Caco-2 (cell line): ENCODE data around the gene OGA. TPM values are rescaled to one million over a fixed set of nuclear protein-coding genes. Genes with fewer than 3 reads are reported as not detected.

Experiments
- BruUV-seq: library from RNA; stranded (reverse); fragments of 400-500 nt; replicated peaks from 2 replicates; lab custom pipeline; 2021; lab: Mats Ljungman, UMichigan
- CTCF ChIA-PET: fragments of 300-600 bp; sonication (Branson Sonifier 250); formaldehyde crosslinking; loops from one replicate; lab custom pipeline; 2022; ENCODE audit warnings: antibody characterized with exemption; lab: Charles Lee
- POLR2A ChIA-PET: fragments of 300-600 bp; sonication (Branson Sonifier 250); formaldehyde crosslinking; loops from one replicate; lab custom pipeline; 2022; ENCODE audit warnings: antibody characterized with exemption; lab: Charles Lee
- DNase-seq, 2 experiments: peaks; one replicate each; pipeline versions ENCODE4 v3.0.0 to v3.0.0-alpha.2; 2020 to 2022
- H3K27me3 ChIP-seq: replicated peaks from 2 replicates; pipeline ENCODE4 v1.6.0; 2011; ENCODE audit warnings: low read length; ENCODE audit not compliant: control insufficient read depth, insufficient read depth
- H3K36me3 ChIP-seq: 2 replicates; pipeline ENCODE4 v1.5.1; 2011; ENCODE audit warnings: low read length; ENCODE audit not compliant: control insufficient read depth, insufficient read depth
- H3K4me1 ChIP-seq: fragments of 250-450 bp; sonication (Bioruptor Pico); 2 replicates; pipeline ENCODE4 v1.5.1; 2020; ENCODE audit warnings: mild to moderate bottlenecking
- H3K4me3 ChIP-seq: 2 replicates; pipeline ENCODE4 v1.5.1; 2011; ENCODE audit warnings: low read depth, mild to moderate bottlenecking, control low read depth, low read length
- H3K9me3 ChIP-seq: fragments of 250-450 bp; sonication (Bioruptor Pico); 2 replicates; pipeline ENCODE4 v1.5.1; 2020; ENCODE audit warnings: mild to moderate bottlenecking, moderate library complexity
- H3K27ac Mint-ChIP-seq: one replicate; pipeline ENCODE4 v1.8.0; 2022; ENCODE audit warnings: mixed read lengths; ENCODE audit not compliant: unreplicated experiment
- H3K27me3 Mint-ChIP-seq: one replicate; pipeline ENCODE4 v1.8.0; 2022; ENCODE audit warnings: mixed read lengths; ENCODE audit not compliant: insufficient read depth, unreplicated experiment
- H3K36me3 Mint-ChIP-seq: one replicate; pipeline ENCODE4 v1.8.0; 2022; ENCODE audit warnings: mild to moderate bottlenecking, mixed read lengths; ENCODE audit not compliant: insufficient read depth, unreplicated experiment
- H3K4me1 Mint-ChIP-seq: one replicate; pipeline ENCODE4 v1.8.0; 2022; ENCODE audit warnings: low read depth, mixed read lengths; ENCODE audit not compliant: unreplicated experiment
- H3K4me3 Mint-ChIP-seq: one replicate; pipeline ENCODE4 v1.8.0; 2022; ENCODE audit warnings: mild to moderate bottlenecking, moderate library complexity, mixed read lengths; ENCODE audit not compliant: unreplicated experiment
- H3K9me3 Mint-ChIP-seq: one replicate; pipeline ENCODE4 v1.8.0; 2022; ENCODE audit warnings: mixed read lengths; ENCODE audit not compliant: unreplicated experiment
- CTCF ChIP-seq, 2 experiments: fragments of 200-600 bp in 1 of 2; IDR thresholded peaks; 1 replicate in 1 of 2; 2 replicates in 1 of 2; pipeline versions ENCODE4 v1.5.1 to v1.8.0; 2011 to 2022; ENCODE audit warnings: antibody characterized with exemption in 1 of 2, control low read depth in 1 of 2, inconsistent platforms in 1 of 2, low read depth in 1 of 2, low read length in 1 of 2, mild to moderate bottlenecking in 1 of 2, moderate library complexity in 1 of 2; ENCODE audit not compliant: insufficient read depth in 1 of 2, severe bottlenecking in 1 of 2, unreplicated experiment in 1 of 2
- intact Hi-C: fragments of 100-400 bp; cut with micrococcal nuclease; formaldehyde crosslinking; loops from one replicate; pipeline ENCODE4 v1.10.0; 2022; ENCODE audit not compliant: unreplicated experiment
- total RNA-seq: library from RNA; stranded (reverse); gene quantifications from 2 replicates; pipeline ENCODE4 v1.2.3, GENCODE V29; 2022

Gene OGA
- total RNA-seq, 1 experiment from 2014 or later, result 76.9 TPM

- Mint-ChIP-seq H3K4me3 (no peak overlapping the region), H3K4me1 (no peaks in the 10 kb centered on the region), H3K27ac (no peak overlapping the region), H3K36me3 (no peaks in the 10 kb centered on the region), H3K9me3 (no peaks in the 10 kb centered on the region), H3K27me3 (peaks cover 2% of the 10 kb centered on the region)
- CTCF ChIA-PET, result no interaction called here
- no peaks in the 10 kb centered on the region for H3K9me3 ChIP-seq
- no peak for TF ChIP-seq CTCF (IDR thresholded peaks at IDR 0.05; ENCODE audit: insufficient read depth in 1 of 2, low read depth in 1 of 2, low read length in 1 of 2, severe bottlenecking in 1 of 2, unreplicated experiment in 1 of 2)
- no peaks in the 10 kb centered on the region for H3K36me3 ChIP-seq
- no peaks in the 10 kb centered on the region for H3K4me1 ChIP-seq
- DNase-seq, result no peak
- no peak overlapping the region for H3K4me3 ChIP-seq
- BruUV-seq, result no TSS peak
- intact Hi-C loops, result no loop called here
- H3K27me3 ChIP-seq, result no peaks in the 10 kb centered on the region
- POLR2A ChIA-PET, result no interaction called here
Observed at GRCh38 chr10:101760510-101760909, 57.7 kb downstream of the OGA start.

- H3K9me3 ChIP-seq, result no peaks in the 10 kb centered on the region
- no peak for DNase-seq
- Mint-ChIP-seq H3K36me3 (no peaks in the 10 kb centered on the region), H3K4me3 (no peak overlapping the region), H3K27me3 (peaks cover 2% of the 10 kb centered on the region), H3K9me3 (no peaks in the 10 kb centered on the region), H3K4me1 (no peaks in the 10 kb centered on the region), H3K27ac (no peak overlapping the region)
- H3K36me3 ChIP-seq, result no peaks in the 10 kb centered on the region
- ChIA-PET POLR2A (no interaction called here), CTCF (no interaction called here)
- no peaks in the 10 kb centered on the region for H3K27me3 ChIP-seq
- no TSS peak for BruUV-seq
- H3K4me3 ChIP-seq, result no peak overlapping the region
- H3K4me1 ChIP-seq, result no peaks in the 10 kb centered on the region
- intact Hi-C loops, result no loop called here
- no peak for TF ChIP-seq CTCF (IDR thresholded peaks at IDR 0.05; ENCODE audit: insufficient read depth in 1 of 2, low read depth in 1 of 2, low read length in 1 of 2, severe bottlenecking in 1 of 2, unreplicated experiment in 1 of 2)
Observed at GRCh38 chr10:101759309-101760247, 58.7 kb downstream of the OGA start.

DNA sequence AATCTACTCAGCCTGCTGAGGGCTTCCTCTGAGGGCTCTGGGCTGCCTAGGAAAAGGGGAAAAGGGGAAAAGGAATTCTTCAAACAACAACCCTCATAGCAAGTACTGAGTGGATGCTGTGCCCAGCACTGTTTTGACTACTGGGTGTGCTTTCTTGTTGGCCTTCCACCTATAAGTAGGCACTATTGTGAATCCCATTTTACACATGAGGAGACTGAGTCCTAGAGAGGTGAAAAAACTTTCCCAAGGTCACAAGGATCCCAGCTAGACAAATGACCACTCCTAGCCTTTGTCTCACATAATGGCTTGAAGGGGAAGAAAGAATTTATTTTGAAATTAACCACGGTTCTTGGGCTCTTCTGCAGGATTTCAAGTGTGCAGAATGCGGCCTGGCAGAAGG is 59.4 kb downstream of the OGA start:
- DNase-seq, result no peak
- no peaks in the 10 kb centered on the region for H3K27me3 ChIP-seq
- TF ChIP-seq CTCF (IDR thresholded peaks at IDR 0.05; ENCODE audit: insufficient read depth in 1 of 2, low read depth in 1 of 2, low read length in 1 of 2, severe bottlenecking in 1 of 2, unreplicated experiment in 1 of 2), result no peak
- ChIA-PET CTCF (interaction anchor here (1.3 kb wide), 1 partner anchor 156 kb away, joined by 5 read pairs; no protein-coding TSS in a partner anchor), POLR2A (no interaction called here)
- no peaks in the 10 kb centered on the region for H3K9me3 ChIP-seq
- no peaks in the 10 kb centered on the region for H3K36me3 ChIP-seq
- no peak overlapping the region for H3K27ac Mint-ChIP-seq
- no peak overlapping the region for H3K4me3 ChIP-seq
- H3K4me1 Mint-ChIP-seq, result no peaks in the 10 kb centered on the region
- no peaks in the 10 kb centered on the region for H3K36me3 Mint-ChIP-seq
- H3K27me3 Mint-ChIP-seq, result peaks cover 1% of the 10 kb centered on the region
- no TSS peak for BruUV-seq
- H3K4me3 Mint-ChIP-seq, result no peak overlapping the region
- no peaks in the 10 kb centered on the region for H3K9me3 Mint-ChIP-seq
- intact Hi-C loops, result no loop called here
- H3K4me1 ChIP-seq, result no peaks in the 10 kb centered on the region
